Epidermal melanocyte (primary cell): ENCODE data around the gene ITPRIP.

Source experiments
- DNase-seq: peaks from one replicate; pipeline ENCODE4 v3.0.0; 2011; ENCODE audit warnings: low spot score; ENCODE audit not compliant: insufficient read length

The ITPRIP gene

GRCh38 chr10:104309980-104310978 is 28.0 kb downstream of the ITPRIP start:
- DNase-seq: peak; percentile 70

DNA sequence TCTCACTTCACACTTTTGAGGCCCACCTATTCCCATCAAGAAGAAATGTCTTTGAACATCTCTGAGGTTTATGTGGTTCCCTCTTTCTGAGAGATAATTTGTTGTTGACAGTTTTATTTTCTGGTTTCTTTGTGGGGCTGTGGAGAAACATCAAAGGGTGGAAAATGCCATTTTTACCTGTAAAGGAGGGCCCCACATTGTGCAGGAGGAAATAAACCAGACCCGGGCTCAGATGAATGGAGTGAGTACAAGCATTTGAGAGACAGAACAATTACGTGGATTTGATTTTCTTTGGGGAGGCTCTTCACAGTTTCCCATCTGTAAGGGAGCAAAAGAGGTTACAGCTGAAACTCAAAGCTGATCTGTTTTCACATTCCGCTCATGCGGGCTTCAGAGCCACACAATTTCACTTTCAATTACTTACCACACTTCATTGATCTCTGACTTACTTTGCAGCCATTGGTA is 29.8 kb downstream of the ITPRIP start:
- no peak for DNase-seq

DNA sequence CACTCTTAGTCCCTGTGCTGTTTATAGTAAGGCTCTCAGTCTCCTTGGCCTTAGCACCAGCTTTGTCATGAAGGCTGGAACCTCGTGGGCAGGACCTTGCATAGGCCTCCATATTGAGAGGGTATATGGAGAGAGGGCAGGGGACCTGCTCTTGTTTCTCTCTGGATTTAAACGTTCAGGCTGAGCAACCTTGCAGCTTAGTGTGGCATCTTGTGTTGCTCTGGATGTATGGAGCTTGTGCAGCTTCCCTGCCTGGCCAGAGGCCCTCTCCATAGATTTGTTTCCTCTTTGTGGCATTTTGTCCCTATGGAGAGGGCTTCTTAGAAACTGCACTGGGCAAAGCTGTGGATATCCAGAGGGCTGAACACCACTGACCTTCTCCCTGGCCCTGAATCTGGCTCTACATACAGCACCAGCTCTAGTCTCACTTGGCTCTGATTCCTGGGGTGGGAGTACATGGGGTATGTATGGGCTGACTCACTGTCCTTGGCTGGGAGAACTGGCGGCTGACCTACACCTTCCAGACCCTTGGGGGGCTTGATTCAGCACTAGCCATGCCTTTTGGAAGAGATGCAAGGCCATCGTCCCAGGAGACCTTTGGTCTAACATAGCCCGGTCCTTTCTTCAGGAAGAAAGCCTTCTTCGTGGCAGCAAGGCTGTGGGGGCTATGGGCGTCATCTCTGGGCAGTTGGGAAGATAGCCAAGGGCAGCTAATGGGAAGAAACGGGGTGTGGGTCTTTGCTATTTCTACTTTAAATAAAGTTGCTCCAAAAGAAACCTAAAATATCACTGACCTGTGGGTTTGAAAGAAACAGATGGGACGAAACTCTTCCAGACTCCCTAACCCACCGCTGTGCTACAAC is 30.5 kb downstream of the ITPRIP start:
- DNase-seq: no peak

DNA sequence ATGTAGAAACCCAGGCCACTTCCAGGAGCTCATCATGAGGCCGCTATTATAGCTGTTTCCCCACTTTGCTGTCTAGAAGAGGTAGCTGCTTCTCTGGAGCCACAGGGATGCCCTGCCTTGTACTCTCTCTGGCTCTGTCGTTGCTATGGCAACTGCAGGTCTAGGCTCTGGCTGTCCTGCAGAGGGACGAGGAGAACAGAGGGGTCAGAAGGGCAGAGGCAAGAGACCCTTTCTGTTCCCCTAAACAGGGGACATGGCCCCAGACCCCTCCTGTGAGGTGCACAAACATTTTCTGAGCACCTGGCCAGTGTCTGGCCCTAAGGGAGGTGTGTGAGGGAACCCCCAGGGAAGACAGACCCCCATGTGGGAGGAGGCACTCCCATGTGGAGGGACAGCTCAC is 31.4 kb downstream of the ITPRIP start:
- DNase-seq: no peak

GRCh38 chr10:104304927-104305326 is 33.3 kb downstream of the ITPRIP start:
- DNase-seq: no peak

- no peak for DNase-seq
These were observed 33.9 kb downstream of the ITPRIP start for GRCh38 chr10:104304356-104304745.

DNA sequence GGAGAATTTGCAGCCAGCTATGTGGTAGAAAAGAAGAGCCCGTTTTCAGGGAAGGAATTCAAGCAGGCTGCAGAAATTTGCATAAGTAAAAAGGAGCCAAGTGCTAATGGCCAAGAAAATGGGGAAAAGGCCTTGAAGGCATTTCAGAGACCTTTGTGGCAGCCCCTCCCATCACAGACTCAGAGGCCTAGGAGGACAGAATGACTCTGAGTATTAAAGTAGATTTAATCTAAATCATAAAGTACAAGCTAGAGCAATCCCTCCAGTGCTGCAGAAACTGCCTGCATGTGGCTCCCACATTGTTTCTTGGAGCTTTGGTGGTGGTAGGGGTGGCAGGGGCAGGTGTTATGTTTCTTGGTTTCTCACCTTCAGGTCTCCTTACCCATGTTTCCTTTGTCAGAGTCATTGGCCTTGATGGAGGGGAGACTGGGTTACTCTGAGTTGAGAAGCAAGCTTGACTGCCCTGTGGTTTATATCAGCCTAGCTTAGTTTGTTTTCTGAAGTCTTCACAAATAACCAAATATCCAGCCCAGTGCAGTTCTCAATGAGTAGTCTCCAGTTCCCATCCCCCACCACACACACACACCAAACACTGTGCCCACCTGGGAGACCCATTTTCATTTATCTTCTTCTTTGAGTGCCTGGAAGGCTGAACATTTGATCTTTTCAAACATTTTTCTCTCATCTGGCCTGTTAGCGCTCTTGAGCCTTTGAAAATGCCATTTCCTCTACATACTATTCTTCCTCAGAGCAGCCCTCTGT is 34.5 kb downstream of the ITPRIP start:
- no peak for DNase-seq

- DNase-seq: no peak
These were observed 36.2 kb downstream of the ITPRIP start for GRCh38 chr10:104301907-104302690.

DNA sequence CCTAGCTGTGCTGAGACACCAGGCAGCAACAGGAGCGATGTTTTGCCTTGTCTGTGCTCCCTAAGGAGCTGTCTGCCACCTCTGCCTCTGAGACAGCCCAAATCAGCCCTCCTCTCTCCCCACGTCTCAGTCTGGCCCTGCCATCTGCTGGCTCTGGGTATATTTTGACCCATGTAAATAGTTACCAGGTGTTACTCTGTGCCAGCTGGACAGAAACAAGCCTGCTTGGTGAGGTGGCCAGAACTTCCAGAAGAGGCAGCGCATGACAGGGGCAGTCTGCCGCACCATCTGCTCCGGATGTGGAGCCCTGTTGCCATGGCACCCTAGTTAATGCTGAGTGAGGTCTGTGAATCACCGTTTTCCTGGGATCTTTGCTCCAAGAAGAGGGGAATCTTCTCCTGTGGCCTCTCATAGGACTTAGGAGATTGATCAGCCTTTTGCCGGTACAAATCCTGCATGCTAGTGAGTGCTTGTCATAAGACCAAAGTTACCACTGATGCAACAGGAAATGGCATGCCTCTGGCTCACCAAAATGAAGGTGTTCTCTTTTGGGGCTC is 37.5 kb downstream of the ITPRIP start:
- peak; percentile 69 for DNase-seq

- DNase-seq: no peak
These were observed 38.1 kb downstream of the ITPRIP start for GRCh38 chr10:104300002-104300735.

- no peak for DNase-seq
These were observed 39.0 kb downstream of the ITPRIP start for GRCh38 chr10:104299031-104299904.

DNA sequence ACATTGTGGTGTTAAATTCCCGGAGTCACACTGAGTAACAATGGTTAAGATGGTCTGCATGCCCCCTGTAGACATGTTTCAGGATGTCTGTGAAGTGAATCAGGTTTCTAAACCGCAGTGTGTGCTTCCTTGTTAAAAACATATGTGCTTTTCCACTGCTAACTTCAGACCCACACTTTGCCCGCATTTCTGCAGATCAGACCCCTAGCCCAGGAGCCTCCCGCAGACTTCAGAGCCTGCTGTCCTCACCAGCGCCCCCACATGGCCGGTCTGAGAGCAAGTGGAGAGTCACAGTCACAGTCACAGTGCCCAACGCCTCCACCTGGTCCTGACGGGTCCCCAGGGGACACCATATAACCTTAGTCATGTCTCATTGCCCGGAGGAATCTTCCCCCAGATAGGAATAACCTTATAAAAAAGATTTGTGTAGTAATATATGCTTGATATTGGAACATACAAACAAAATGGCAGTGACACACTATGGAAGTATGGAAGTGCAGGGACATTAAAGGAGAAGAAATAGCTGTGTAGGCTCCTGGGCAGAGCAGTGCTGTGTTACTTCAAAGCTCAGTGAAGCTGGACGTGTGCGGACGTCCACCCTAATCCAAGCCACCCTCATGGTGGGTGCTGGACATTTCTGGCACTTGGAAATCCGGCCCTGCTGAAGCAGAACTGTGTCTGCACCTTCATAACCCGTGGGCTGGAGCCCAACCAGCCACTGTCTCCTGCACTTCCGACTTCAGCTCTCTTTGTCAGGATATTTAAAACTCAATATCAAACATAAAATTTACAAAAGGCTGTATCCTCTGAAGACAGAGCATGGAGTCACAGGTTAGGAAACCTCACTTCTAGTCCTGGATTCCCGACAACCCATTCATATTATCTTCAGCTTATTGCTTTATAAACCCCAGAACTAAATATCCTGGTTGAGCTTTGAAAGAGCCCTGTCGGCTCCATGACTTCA is 40.3 kb downstream of the ITPRIP start:
- DNase-seq: no peak

DNA sequence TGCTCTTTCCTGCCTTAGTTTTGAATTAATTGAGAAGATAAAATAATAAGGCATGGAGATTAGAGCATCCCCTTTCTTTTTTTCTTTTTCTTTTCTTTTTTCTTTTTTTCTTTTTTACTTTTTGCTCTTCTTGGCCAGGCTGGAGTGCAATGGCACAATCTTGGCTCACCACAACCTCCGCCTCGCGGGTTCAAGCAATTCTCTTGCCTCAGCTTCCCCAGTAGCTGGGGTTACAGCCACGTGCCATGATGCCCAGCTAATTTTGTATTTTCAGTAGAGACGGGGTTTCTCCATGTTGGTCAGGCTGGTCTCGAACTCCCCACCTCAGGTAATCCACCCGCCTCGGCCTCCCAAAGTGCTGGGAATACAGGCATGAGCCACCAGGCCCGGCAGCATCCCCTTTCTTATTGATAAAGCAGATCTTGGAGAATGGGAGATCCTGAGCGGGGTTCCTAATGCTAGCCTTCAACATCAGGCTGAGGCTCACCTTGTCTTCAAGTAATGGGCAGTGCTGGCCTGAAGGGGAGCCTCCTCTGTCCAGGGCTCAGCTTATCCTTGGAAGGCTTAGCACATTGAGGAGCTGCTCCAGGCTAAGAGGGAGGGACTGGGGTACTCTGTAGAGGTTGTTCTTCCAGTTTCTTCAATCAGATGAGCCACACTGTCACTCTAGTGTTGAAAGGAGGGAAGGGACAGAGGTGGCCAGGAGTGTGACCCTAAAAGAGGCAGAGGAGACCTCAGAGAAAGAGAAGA is 41.4 kb downstream of the ITPRIP start:
- DNase-seq: no peak

DNA sequence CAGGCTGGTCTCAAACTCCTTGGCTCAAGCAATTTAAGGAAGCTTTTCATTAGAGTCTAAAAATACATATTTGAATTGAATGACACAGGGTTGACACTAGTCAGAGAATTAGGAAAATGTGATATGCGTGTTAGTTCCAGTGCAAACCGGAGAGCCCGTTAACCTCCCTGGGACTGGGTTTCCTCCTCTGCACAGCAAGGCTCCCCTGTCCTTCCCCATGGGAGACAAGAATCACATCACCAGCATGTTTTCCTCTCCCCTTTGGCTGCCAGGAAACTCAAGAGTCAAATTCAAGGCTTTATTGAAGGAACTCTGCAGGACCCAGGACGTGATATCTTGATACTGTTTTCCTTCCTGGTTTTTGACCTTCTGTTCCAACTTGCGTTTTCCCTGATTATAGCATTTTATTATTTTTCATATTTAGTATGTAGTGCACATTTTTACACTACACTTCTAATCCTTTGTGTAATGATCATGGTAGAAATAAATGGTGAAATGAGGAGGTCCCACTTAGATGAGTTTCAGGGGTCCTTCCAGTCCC is 44.4 kb downstream of the ITPRIP start:
- no peak for DNase-seq

- no peak for DNase-seq
These were observed 45.3 kb downstream of the ITPRIP start for GRCh38 chr10:104293011-104293410.

DNA sequence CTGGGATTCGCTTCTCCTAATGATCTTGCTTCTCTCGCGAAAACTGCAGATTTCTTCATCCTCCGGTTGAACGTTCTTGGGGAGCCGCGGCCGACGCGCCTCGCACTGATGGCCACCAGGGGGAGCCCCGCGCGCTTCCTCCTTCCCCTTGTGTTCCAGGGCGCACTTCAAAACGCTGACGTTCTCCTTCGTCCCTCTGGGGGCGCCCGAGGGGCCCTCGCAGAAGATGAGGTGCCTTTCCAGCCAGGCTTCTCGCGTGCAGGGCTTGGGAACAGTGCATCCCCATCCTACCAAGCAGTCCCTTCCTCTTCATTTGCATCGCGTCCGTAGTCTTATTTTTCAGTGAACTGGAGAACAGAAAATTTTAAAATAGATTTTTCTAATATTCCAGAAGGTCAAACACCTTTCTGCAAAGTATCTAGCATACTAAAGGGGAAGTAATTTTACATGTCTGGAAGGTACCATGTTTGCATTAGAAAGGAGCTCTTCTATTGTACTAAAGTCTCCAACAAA is 46.8 kb downstream of the ITPRIP start:
- peak; percentile 79 for DNase-seq
